Urinary bladder (tissue), 4 donors: Measurements from ENCODE around the gene TAF1C. TPM values are rescaled to one million over a fixed set of nuclear protein-coding genes. Genes with fewer than 3 reads are reported as not detected.

Source experiments
- DNase-seq: peaks from one replicate; pipeline ENCODE4 v3.0.0-alpha.2; 2015; ENCODE audit errors: extremely low spot score
- H3K27ac ChIP-seq: one replicate; pipeline ENCODE4 v1.5.1; 2013; ENCODE audit warnings: low read depth, mild to moderate bottlenecking, moderate library complexity
- H3K36me3 ChIP-seq: one replicate; pipeline ENCODE4 v1.6.1; 2013; ENCODE audit warnings: mild to moderate bottlenecking, moderate library complexity; ENCODE audit not compliant: insufficient read depth
- H3K4me1 ChIP-seq: one replicate; pipeline ENCODE4 v1.6.1; 2013; ENCODE audit warnings: mild to moderate bottlenecking, moderate library complexity; ENCODE audit not compliant: insufficient read depth
- H3K4me3 ChIP-seq: one replicate; pipeline ENCODE4 v1.5.1; 2013; ENCODE audit warnings: low read depth, low read length
- WGBS: extraction: QIAGEN DNeasy Blood & Tissue Kit; methylation state at CpG from one replicate; pipeline ENCODE4 v1.1.7; 2013; 5-methylcytosine and 5-hydroxymethylcytosine counted together
- polyA plus RNA-seq: library from polyadenylated mRNA; stranded (reverse); fragments of 200-250 nt; gene quantifications from one replicate; pipeline ENCODE4 v1.2.3, GENCODE V29; 2013
- total RNA-seq: library from RNA; depleted of rRNA; stranded (reverse); fragments of >200 nt; gene quantifications from one replicate; pipeline ENCODE4 v1.2.3, GENCODE V29; 2014
- donor health status: healthy with polysubstance abuse.
- donor health status: healthy.

TAF1C gene
- total and polyA plus RNA-seq, 2 donors = 24.4 to 39.3 TPM

DNA sequence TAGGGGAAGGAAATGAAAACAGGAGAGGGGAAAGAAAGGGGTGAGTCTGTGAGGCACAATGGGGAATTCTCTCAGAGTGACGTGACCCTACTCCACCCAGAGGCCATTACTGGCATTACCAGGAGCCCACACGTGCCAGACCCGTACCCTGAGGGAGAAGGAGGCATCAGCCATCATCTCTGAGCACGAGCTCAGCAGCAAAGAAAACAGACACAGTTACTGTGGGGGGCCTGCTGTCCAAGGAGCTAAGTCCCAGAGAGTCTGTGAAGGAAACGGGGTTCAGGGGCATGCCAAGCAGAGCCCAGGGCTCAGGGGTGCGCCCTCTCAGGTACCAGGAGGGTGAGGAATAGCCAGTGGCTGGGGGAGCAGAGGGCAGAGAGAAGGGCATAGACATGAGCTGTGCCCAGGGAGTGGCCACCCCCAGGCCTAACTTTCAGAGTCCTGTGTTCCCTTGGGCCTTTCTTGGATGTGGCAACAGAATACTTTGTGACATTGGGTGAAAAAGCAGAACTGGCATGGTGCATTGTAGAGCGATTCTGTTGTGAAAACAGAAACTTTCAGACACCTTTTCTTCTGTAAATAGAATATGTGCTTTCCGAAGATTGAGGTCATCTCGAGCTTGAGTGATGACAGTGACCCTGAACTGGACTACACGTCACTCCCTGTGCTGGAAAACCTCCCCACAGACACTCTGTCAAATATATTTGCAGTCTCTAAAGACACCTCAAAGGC is 11.3 kb downstream of the TAF1C start:
- Histone ChIP-seq H3K4me1 (no peaks in the 10 kb centered on the region), H3K36me3 (peaks cover 2% of the 10 kb centered on the region), H3K4me3 (no peak overlapping the region), H3K27ac (no peak overlapping the region)
- 43% methylated on average over 10 of the region's 10 CpGs for WGBS
- DNase-seq = no peak

DNA sequence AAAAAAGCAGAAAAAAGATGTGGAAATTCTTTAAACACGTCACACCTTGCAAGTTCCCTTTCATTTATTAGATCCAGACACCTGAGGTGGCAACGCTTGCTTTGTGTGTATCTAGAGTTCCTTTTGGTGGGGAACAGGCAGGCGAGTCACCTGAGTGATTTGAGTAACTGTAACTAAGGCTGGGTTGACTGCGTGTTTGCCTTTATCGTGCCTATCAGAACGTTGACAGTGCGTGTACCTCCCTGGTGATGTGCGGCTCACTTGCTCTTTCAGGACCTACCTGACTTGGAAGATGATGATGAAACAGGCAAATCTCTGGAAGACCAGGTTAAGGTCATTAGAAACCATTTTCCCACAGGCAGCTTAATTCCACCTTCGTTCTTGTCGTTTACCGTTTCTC is 12.5 kb downstream of the TAF1C start:
- no peaks in the 10 kb centered on the region for H3K4me1 ChIP-seq
- H3K36me3 ChIP-seq = no peaks in the 10 kb centered on the region
- DNase-seq = no peak
- H3K4me3 ChIP-seq = no peak overlapping the region
- H3K27ac ChIP-seq = no peak overlapping the region
- 84% methylated on average over 11 of the region's 11 CpGs for WGBS

DNA sequence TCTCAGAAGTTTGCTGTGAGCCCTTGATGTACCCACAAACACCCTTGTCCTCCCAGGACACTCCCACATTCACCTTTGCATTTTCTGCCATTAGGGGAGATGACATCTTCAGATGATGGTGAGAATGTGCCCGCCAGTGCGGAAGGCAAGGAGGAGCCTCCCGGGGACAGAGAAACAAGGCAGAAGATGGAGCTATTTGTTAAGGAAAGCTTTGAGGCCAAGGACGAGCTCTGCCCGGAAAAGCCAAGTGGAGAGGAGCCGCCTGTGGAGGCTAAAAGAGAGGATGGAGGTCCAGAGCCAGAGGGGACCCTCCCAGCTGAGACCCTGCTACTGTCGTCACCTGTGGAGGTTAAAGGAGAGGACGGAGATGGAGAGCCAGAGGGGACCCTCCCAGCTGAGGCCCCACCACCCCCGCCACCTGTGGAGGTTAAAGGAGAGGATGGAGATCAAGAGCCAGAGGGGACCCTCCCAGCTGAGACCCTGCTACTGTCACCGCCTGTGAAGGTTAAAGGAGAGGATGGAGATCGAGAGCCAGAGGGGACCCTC is 17.0 kb downstream of the TAF1C start:
- H3K36me3 ChIP-seq = no peaks in the 10 kb centered on the region
- H3K27ac ChIP-seq = no peak overlapping the region
- H3K4me3 ChIP-seq = no peak overlapping the region
- H3K4me1 ChIP-seq = no peaks in the 10 kb centered on the region
- WGBS = 69% methylated on average over 11 of the region's 11 CpGs
- no peak for DNase-seq

DNA sequence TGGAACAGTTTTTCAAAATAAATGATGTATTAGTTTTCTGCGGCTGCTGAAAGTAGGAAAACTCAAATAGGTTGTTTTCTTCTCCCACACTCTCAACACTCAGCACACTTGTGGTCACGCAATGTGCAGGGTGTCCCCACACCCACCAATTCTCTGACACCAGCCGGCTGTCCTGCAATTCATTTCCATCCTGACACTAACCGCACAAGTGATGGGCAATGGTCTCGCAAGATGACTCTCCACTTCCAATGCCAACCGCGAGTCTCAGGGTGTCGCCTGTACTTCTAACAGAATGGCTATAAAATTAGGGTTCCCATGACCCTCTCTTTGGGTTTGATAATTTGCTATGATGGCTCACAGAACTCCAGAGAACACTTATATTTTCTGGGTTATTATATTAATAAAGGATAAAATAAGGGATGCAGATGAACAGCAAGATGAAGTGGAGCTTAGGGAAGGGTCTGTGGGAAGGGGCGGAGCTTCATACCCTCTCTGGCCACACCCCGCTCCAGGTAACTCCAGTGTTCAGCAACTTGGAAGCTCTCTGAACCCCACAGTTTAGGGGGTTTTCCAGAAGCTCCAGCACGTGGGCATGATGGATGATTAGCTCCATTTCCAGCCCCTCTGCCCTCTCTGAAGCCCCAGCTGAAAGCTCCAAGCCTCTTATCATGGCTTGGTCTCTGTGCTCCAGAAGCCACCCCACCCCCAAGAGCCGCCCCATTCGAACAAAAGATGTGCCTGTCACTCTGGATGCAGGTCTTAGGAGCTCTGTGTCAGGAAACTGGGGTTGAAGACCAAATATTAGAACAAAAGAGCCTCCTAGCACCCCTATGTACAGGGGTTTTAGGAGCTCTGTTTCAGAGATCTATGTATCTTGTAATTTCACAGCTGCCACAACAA is 19.8 kb downstream of the TAF1C start:
- Histone ChIP-seq H3K27ac (no peak overlapping the region), H3K4me3 (no peak overlapping the region), H3K4me1 (no peaks in the 10 kb centered on the region), H3K36me3 (no peaks in the 10 kb centered on the region)
- 73% methylated on average over 13 of the region's 13 CpGs for WGBS
- DNase-seq = no peak

GRCh38 chr16:84165746-84166145 is 21.1 kb downstream of the TAF1C start:
- H3K4me3 ChIP-seq = no peak overlapping the region
- DNase-seq = no peak
- WGBS = 72% methylated on average over 7 of the region's 7 CpGs
- H3K4me1 ChIP-seq = no peaks in the 10 kb centered on the region
- no peaks in the 10 kb centered on the region for H3K36me3 ChIP-seq
- no peak overlapping the region for H3K27ac ChIP-seq

GRCh38 chr16:84161801-84162200 is 25.1 kb downstream of the TAF1C start:
- WGBS = 48% methylated on average over 3 of the region's 3 CpGs
- no peak for DNase-seq
- no peaks in the 10 kb centered on the region for H3K36me3 ChIP-seq
- no peaks in the 10 kb centered on the region for H3K4me1 ChIP-seq
- H3K27ac ChIP-seq = no peak overlapping the region
- no peak overlapping the region for H3K4me3 ChIP-seq

DNA sequence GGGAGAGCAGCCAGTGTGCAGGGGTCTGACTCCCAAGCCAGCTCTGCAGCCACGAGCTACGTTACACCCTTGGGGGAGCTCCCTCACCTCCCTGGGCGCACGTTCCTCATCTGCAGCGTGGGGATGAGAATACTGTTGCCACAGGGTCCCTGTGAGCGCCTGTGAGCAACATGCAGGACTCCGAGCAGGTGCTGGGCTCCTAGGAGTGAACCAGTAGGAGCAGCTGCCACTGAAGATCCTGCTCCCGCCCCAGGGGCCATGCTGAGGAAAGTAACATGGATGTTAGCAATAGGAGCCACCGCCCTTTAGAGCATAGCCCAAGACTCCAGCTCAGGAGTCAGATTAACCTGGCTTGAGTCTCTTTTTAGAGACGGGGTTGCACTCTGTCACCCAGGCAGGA is 25.8 kb downstream of the TAF1C start:
- Histone ChIP-seq H3K36me3 (no peaks in the 10 kb centered on the region), H3K27ac (no peak overlapping the region), H3K4me1 (no peaks in the 10 kb centered on the region), H3K4me3 (no peak overlapping the region)
- 83% methylated on average over 10 of the region's 10 CpGs for WGBS
- DNase-seq = no peak

DNA sequence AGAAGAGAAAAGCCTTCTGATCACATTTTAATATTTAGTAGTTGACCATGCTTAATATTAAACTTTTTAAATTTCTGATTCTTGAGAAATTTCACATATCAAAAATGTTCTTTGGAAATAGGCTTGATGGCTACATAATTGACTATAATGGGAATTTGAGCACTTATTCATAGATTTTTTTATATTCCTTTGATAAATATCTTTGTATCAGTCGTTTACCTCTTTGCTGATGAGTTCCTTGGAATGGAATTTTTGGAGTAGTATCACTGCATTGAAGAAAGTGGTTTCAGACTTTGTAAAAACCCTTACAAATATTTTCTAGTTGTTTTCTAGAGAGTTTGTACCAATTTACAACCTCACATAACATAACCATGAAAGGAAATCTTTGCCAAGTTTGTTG is 27.1 kb downstream of the TAF1C start:
- Histone ChIP-seq H3K4me3 (no peak overlapping the region), H3K4me1 (no peaks in the 10 kb centered on the region), H3K36me3 (no peaks in the 10 kb centered on the region), H3K27ac (no peak overlapping the region)
- no peak for DNase-seq
- WGBS = 49% methylated on average over 1 of the region's 1 CpG

- no peak overlapping the region for H3K4me3 ChIP-seq
- H3K36me3 ChIP-seq = no peaks in the 10 kb centered on the region
- 24% methylated on average over 9 of the region's 9 CpGs for WGBS
- DNase-seq = no peak
- no peak overlapping the region for H3K27ac ChIP-seq
- H3K4me1 ChIP-seq = no peaks in the 10 kb centered on the region
These were observed 27.9 kb downstream of the TAF1C start for GRCh38 chr16:84159007-84159406.

DNA sequence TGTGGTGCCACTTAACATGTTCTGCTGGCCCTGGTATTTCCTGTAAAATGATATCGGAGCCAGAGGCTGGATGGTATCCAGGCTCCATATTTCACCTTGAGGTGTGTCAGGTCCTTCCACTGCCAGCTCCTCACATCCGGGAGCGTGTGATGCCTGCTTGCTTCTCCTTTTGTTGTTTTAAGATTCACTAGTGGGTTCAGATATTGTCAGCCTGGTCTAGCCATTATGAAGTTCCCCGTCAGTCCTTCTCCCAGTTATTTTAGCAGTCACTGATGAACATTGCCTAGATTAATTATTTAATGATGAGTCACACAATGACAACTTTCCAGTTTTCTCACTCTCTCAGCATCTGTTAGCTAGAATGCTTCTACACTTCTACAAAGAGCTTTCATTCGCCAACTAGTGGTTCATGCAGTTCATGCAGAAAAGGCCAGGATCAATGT is 30.5 kb downstream of the TAF1C start:
- Histone ChIP-seq H3K4me1 (no peaks in the 10 kb centered on the region), H3K36me3 (no peaks in the 10 kb centered on the region), H3K27ac (no peak overlapping the region), H3K4me3 (no peak overlapping the region)
- 74% methylated on average over 5 of the region's 5 CpGs for WGBS
- no peak for DNase-seq

- DNase-seq = no peak
- H3K4me3 ChIP-seq = no peak overlapping the region
- H3K27ac ChIP-seq = no peak overlapping the region
- no peaks in the 10 kb centered on the region for H3K36me3 ChIP-seq
- WGBS = 91% methylated on average over 6 of the region's 6 CpGs
- no peaks in the 10 kb centered on the region for H3K4me1 ChIP-seq
These were observed 31.1 kb downstream of the TAF1C start for GRCh38 chr16:84155771-84156170.

- no peaks in the 10 kb centered on the region for H3K4me1 ChIP-seq
- no peak for DNase-seq
- no peaks in the 10 kb centered on the region for H3K36me3 ChIP-seq
- H3K4me3 ChIP-seq = no peak overlapping the region
- no peak overlapping the region for H3K27ac ChIP-seq
- WGBS = 95% methylated on average over 4 of the region's 4 CpGs
These were observed 31.6 kb downstream of the TAF1C start for GRCh38 chr16:84155226-84155625.

- no peak for DNase-seq
- H3K27ac ChIP-seq = no peak overlapping the region
- H3K4me3 ChIP-seq = no peak overlapping the region
- 58% methylated on average over 8 of the region's 8 CpGs for WGBS
- no peaks in the 10 kb centered on the region for H3K4me1 ChIP-seq
- no peaks in the 10 kb centered on the region for H3K36me3 ChIP-seq
These were observed 33.1 kb downstream of the TAF1C start for GRCh38 chr16:84153660-84154214.
